Muscle of leg (tissue), 11 donors: ENCODE data around the gene SLC6A16. TPM values are rescaled to one million over a fixed set of nuclear protein-coding genes. Genes with fewer than 3 reads are reported as not detected.
A peak's percentile ranks its signal among the peaks of the same experiment; 100 is the strongest.
"Not testable (repeated sequence)": the region's sequence is repeated elsewhere in the genome, so short reads cannot be mapped to it uniquely, and the experiment has no call there.

Experiments used
- DNase-seq: peaks from one replicate; pipeline ENCODE4 v3.0.0; 2013
- H3K27ac ChIP-seq: one replicate; pipeline ENCODE4 v1.5.1; 2013; ENCODE audit warnings: mild to moderate bottlenecking, low read length, control low read depth
- H3K27me3 ChIP-seq: one replicate; pipeline ENCODE4 v1.6.1; 2013; ENCODE audit warnings: low read length; ENCODE audit not compliant: control insufficient read depth, insufficient read depth
- H3K36me3 ChIP-seq: one replicate; pipeline ENCODE4 v1.6.1; 2013; ENCODE audit warnings: low read length; ENCODE audit not compliant: control insufficient read depth, insufficient read depth
- H3K4me1 ChIP-seq: one replicate; pipeline ENCODE4 v1.6.1; 2013; ENCODE audit warnings: low read length; ENCODE audit not compliant: control insufficient read depth, insufficient read depth
- H3K4me3 ChIP-seq: one replicate; pipeline ENCODE4 v1.5.1; 2013; ENCODE audit warnings: low read length, control low read depth
- H3K9me3 ChIP-seq: replicated peaks from 2 replicates; pipeline ENCODE4 v1.6.1; 2013; ENCODE audit warnings: low read depth, low read length; ENCODE audit not compliant: control insufficient read depth
- WGBS: methylation state at CpG from one replicate; pipeline ENCODE4 v1.1.5; 2013; ENCODE audit warnings: missing lambda C conversion rate; ENCODE audit not compliant: insufficient coverage; 5-methylcytosine and 5-hydroxymethylcytosine counted together
- polyA plus RNA-seq, 8 donors: library from polyadenylated mRNA; unstranded; fragments of 120-200 nt; gene quantifications; one replicate each; pipeline versions ENCODE4 v1.2.1 to v1.2.3, GENCODE V29; 2013; ENCODE audit warnings: inconsistent platforms in 1 of 8, low replicate concordance in 1 of 8; ENCODE audit not compliant: insufficient read length in 8 of 8, insufficient read depth in 1 of 8
- total RNA-seq: library from RNA; stranded (reverse); fragments of 120-200 nt; gene quantifications from one replicate; pipeline ENCODE4 v1.2.4, GENCODE V29; 2013

The SLC6A16 gene
- total and polyA plus RNA-seq, 9 donors: 0.49 to 3.2 (median 1.1) TPM

- Histone ChIP-seq H3K36me3 (no peaks in the 10 kb centered on the region), H3K4me1 (no peaks in the 10 kb centered on the region), H3K27ac (no peak overlapping the region), H3K27me3 (no peaks in the 10 kb centered on the region), H3K4me3 (no peak overlapping the region), H3K9me3 (peaks cover 2% of the 10 kb centered on the region)
- DNase-seq: no peak
- WGBS: no CpG with 5 or more reads among the region's 4 CpGs
These were observed 52.8 kb downstream of the SLC6A16 start for GRCh38 chr19:49272204-49272603.

GRCh38 chr19:49271080-49271753, 53.8 kb downstream of the SLC6A16 start:
- no peaks in the 10 kb centered on the region for H3K27me3 ChIP-seq
- no peak overlapping the region for H3K4me3 ChIP-seq
- no peak for DNase-seq

GRCh38 chr19:49266409-49266808, 58.6 kb downstream of the SLC6A16 start:
- not testable (repeated sequence) for H3K4me3 ChIP-seq, H3K36me3 ChIP-seq, H3K27ac ChIP-seq, H3K4me1 ChIP-seq, H3K9me3 ChIP-seq, H3K27me3 ChIP-seq
- DNase-seq: peak; percentile 20
- WGBS: no CpG with 5 or more reads among the region's 12 CpGs

More at GRCh38 chr19:49271080-49271753, 53.8 kb downstream of the SLC6A16 start:
- Histone ChIP-seq H3K36me3 (no peaks in the 10 kb centered on the region), H3K27ac (no peak overlapping the region), H3K9me3 (peaks cover 4% of the 10 kb centered on the region), H3K4me1 (no peaks in the 10 kb centered on the region)
- 17% methylated on average over 1 of the region's 4 CpGs for WGBS

- Histone ChIP-seq H3K4me3 (no peak overlapping the region), H3K9me3 (peaks cover 6% of the 10 kb centered on the region), H3K4me1 (no peaks in the 10 kb centered on the region), H3K27me3 (peaks cover 2% of the 10 kb centered on the region), H3K27ac (no peak overlapping the region), H3K36me3 (no peaks in the 10 kb centered on the region)
- no peak for DNase-seq
- 80% methylated on average over 7 of the region's 10 CpGs for WGBS
These were observed 60.7 kb downstream of the SLC6A16 start for GRCh38 chr19:49264258-49264657.

GRCh38 chr19:49261602-49262001, 63.4 kb downstream of the SLC6A16 start:
- Histone ChIP-seq H3K27me3 (peaks cover 2% of the 10 kb centered on the region), H3K36me3 (no peaks in the 10 kb centered on the region), H3K27ac (no peak overlapping the region), H3K4me1 (no peaks in the 10 kb centered on the region), H3K4me3 (no peak overlapping the region), H3K9me3 (peaks cover 11% of the 10 kb centered on the region)
- no peak for DNase-seq

GRCh38 chr19:49256691-49257090, 68.3 kb downstream of the SLC6A16 start:
- no peak overlapping the region for H3K27ac ChIP-seq
- no peaks in the 10 kb centered on the region for H3K36me3 ChIP-seq
- H3K27me3 ChIP-seq: no peaks in the 10 kb centered on the region
- DNase-seq: peak; percentile 18
- peaks cover 8% of the 10 kb centered on the region for H3K9me3 ChIP-seq
- no peaks in the 10 kb centered on the region for H3K4me1 ChIP-seq
- H3K4me3 ChIP-seq: no peak overlapping the region
- WGBS: 40% methylated on average over 1 of the region's 3 CpGs

- Histone ChIP-seq H3K27me3 (no peaks in the 10 kb centered on the region), H3K4me3 (no peak overlapping the region), H3K36me3 (no peaks in the 10 kb centered on the region), H3K9me3 (peaks cover 8% of the 10 kb centered on the region), H3K4me1 (no peaks in the 10 kb centered on the region), H3K27ac (no peak overlapping the region)
- DNase-seq: peak; percentile 22
- WGBS: 80% methylated on average over 8 of the region's 10 CpGs
These were observed 69.3 kb downstream of the SLC6A16 start for GRCh38 chr19:49255674-49256073.

- H3K27me3 ChIP-seq: no peaks in the 10 kb centered on the region
- peaks cover 2% of the 10 kb centered on the region for H3K9me3 ChIP-seq
- no peaks in the 10 kb centered on the region for H3K4me1 ChIP-seq
- DNase-seq: no peak
- no peak overlapping the region for H3K27ac ChIP-seq
- no peak overlapping the region for H3K4me3 ChIP-seq
- no peaks in the 10 kb centered on the region for H3K36me3 ChIP-seq
- WGBS: no CpG with 5 or more reads among the region's 2 CpGs
These were observed 75.1 kb downstream of the SLC6A16 start for GRCh38 chr19:49249933-49250332.

GRCh38 chr19:49247676-49248075, 77.3 kb downstream of the SLC6A16 start:
- Histone ChIP-seq H3K9me3 (peaks cover 2% of the 10 kb centered on the region), H3K27me3 (no peaks in the 10 kb centered on the region), H3K4me1 (no peaks in the 10 kb centered on the region), H3K36me3 (no peaks in the 10 kb centered on the region), H3K27ac (no peak overlapping the region), H3K4me3 (no peak overlapping the region)
- WGBS: no CpG with 5 or more reads among the region's 2 CpGs
- DNase-seq: no peak

GRCh38 chr19:49244256-49244655, 80.7 kb downstream of the SLC6A16 start:
- H3K36me3 ChIP-seq: no peaks in the 10 kb centered on the region
- 87% methylated on average over 9 of the region's 9 CpGs for WGBS
- H3K9me3 ChIP-seq: no peaks in the 10 kb centered on the region
- H3K4me3 ChIP-seq: no peak overlapping the region
- no peaks in the 10 kb centered on the region for H3K4me1 ChIP-seq
- DNase-seq: no peak
- H3K27ac ChIP-seq: no peak overlapping the region
- no peaks in the 10 kb centered on the region for H3K27me3 ChIP-seq

GRCh38 chr19:49243726-49244125, 81.3 kb downstream of the SLC6A16 start:
- no peaks in the 10 kb centered on the region for H3K36me3 ChIP-seq
- DNase-seq: no peak
- H3K9me3 ChIP-seq: no peaks in the 10 kb centered on the region
- H3K27me3 ChIP-seq: no peaks in the 10 kb centered on the region
- WGBS: 80% methylated on average over 8 of the region's 11 CpGs
- no peak overlapping the region for H3K4me3 ChIP-seq
- no peak overlapping the region for H3K27ac ChIP-seq
- H3K4me1 ChIP-seq: no peaks in the 10 kb centered on the region
